HEK293 (cell line): Measurements from ENCODE around the gene MSI2.

Experiments used
- CTCF ChIA-PET: fragments of 350-600 bp; formaldehyde crosslinking; extraction: SDS; loops from one replicate; lab custom pipeline; 2021; ENCODE audit warnings: antibody characterized with exemption; lab: Yijun Ruan, JAX
- POLR2A ChIA-PET: fragments of 300-600 bp; formaldehyde crosslinking; extraction: SDS; loops from one replicate; lab custom pipeline; 2020; ENCODE audit warnings: antibody characterized with exemption, inconsistent platforms; lab: Yijun Ruan, JAX
- H3K27ac ChIP-seq: fragments of 200-500 bp; sonication (Bioruptor generic); 2 replicates; pipeline ENCODE4 v1.5.1; 2014; ENCODE audit warnings: low read depth, low read length, control low read depth, inconsistent platforms; ENCODE audit errors: extremely low read depth
- H3K36me3 ChIP-seq, 2 experiments: fragments of 200-500 bp in 1 of 2; sonication (Bioruptor generic) in 1 of 2; 1 replicate in 1 of 2; 2 replicates in 1 of 2; pipeline ENCODE4 v1.5.1; 2014 to 2017; ENCODE audit warnings: inconsistent platforms in 2 of 2, low read length in 2 of 2; ENCODE audit not compliant: control insufficient read depth in 2 of 2, insufficient read depth in 1 of 2
- H3K4me1 ChIP-seq: fragments of 200-500 bp; sonication (Bioruptor generic); 2 replicates; pipeline ENCODE4 v1.5.1; 2014; ENCODE audit warnings: mild to moderate bottlenecking, low read length, inconsistent platforms; ENCODE audit not compliant: control insufficient read depth, insufficient read depth
- H3K4me3 ChIP-seq: 2 replicates; pipeline ENCODE4 v1.5.1; 2011; ENCODE audit warnings: low read depth, mild to moderate bottlenecking, control low read depth, low read length, moderate library complexity
- H3K9me3 ChIP-seq: fragments of 200-500 bp; sonication (Bioruptor generic); 2 replicates; pipeline ENCODE4 v1.5.1; 2014; ENCODE audit warnings: low read depth, low read length, inconsistent platforms; ENCODE audit not compliant: control insufficient read depth, insufficient read depth
- ATF2 ChIP-seq: fragments of 450-650 bp; formaldehyde crosslinking; IDR thresholded peaks from 2 replicates; pipeline ENCODE4 v1.5.1; 2016; ENCODE audit warnings: missing biosample characterization, missing genetic modification characterization, low read depth
- BCL11A ChIP-seq: fragments of 450-650 bp; formaldehyde crosslinking; IDR thresholded peaks from 2 replicates; pipeline ENCODE4 v1.5.1; 2016; ENCODE audit warnings: low read depth, missing biosample characterization, missing genetic modification characterization
- EGR2 ChIP-seq: fragments of 450-650 bp; formaldehyde crosslinking; IDR thresholded peaks from 2 replicates; pipeline ENCODE4 v1.5.1; 2016; ENCODE audit warnings: low read depth, missing biosample characterization, missing genetic modification characterization
- ZBTB1 ChIP-seq: fragments of 450-650 bp; formaldehyde crosslinking; IDR thresholded peaks from 2 replicates; pipeline ENCODE4 v1.5.1; 2016; ENCODE audit warnings: missing biosample characterization, missing genetic modification characterization
- ZBTB17 ChIP-seq: fragments of 450-650 bp; formaldehyde crosslinking; IDR thresholded peaks from 2 replicates; pipeline ENCODE4 v1.5.1; 2016; ENCODE audit warnings: missing biosample characterization, missing genetic modification characterization
- ZBTB44 ChIP-seq: fragments of 450-650 bp; IDR thresholded peaks from 2 replicates; pipeline ENCODE4 v1.5.1; 2018; ENCODE audit warnings: missing biosample characterization, mild to moderate bottlenecking, missing genetic modification characterization
- ZBTB49 ChIP-seq: fragments of 450-650 bp; formaldehyde crosslinking; IDR thresholded peaks from 2 replicates; pipeline ENCODE4 v1.5.1; 2016; ENCODE audit warnings: missing biosample characterization, missing genetic modification characterization, low read depth
- ZBTB7A ChIP-seq: fragments of 450-650 bp; formaldehyde crosslinking; IDR thresholded peaks from 2 replicates; pipeline ENCODE4 v1.5.1; 2016; ENCODE audit warnings: low read depth, missing biosample characterization, missing genetic modification characterization
- ZNF140 ChIP-seq: fragments of 450-650 bp; formaldehyde crosslinking; IDR thresholded peaks from 2 replicates; pipeline ENCODE4 v1.5.1; 2016; ENCODE audit warnings: missing biosample characterization, missing genetic modification characterization
- ZNF19 ChIP-seq: fragments of 450-650 bp; formaldehyde crosslinking; IDR thresholded peaks from 2 replicates; pipeline ENCODE4; 2016; ENCODE audit warnings: missing biosample characterization, missing genetic modification characterization, low read depth
- ZNF292 ChIP-seq: fragments of 450-650 bp; formaldehyde crosslinking; IDR thresholded peaks from 2 replicates; pipeline ENCODE4 v1.5.1; 2016; ENCODE audit warnings: low read depth, missing biosample characterization, missing genetic modification characterization, borderline replicate concordance
- ZNF311 ChIP-seq: fragments of 450-650 bp; formaldehyde crosslinking; IDR thresholded peaks from 2 replicates; pipeline ENCODE4 v1.5.1; 2017; ENCODE audit warnings: missing biosample characterization, missing genetic modification characterization, borderline replicate concordance
- ZNF423 ChIP-seq: fragments of 450-650 bp; formaldehyde crosslinking; IDR thresholded peaks from 2 replicates; pipeline ENCODE4 v1.5.1; 2016; ENCODE audit warnings: missing biosample characterization, missing genetic modification characterization
- ZNF521 ChIP-seq: fragments of 450-650 bp; formaldehyde crosslinking; IDR thresholded peaks from 2 replicates; pipeline ENCODE4 v1.5.1; 2017; ENCODE audit warnings: missing biosample characterization, mild to moderate bottlenecking, missing genetic modification characterization
- ZNF660 ChIP-seq: fragments of 450-650 bp; IDR thresholded peaks from 2 replicates; pipeline ENCODE4 v1.5.1; 2018; ENCODE audit warnings: missing biosample characterization, mild to moderate bottlenecking, missing genetic modification characterization
- ZNF670 ChIP-seq: fragments of 450-650 bp; formaldehyde crosslinking; IDR thresholded peaks from 2 replicates; pipeline ENCODE4 v1.5.1; 2016; ENCODE audit warnings: missing biosample characterization, missing genetic modification characterization, low read depth
- ZNF701 ChIP-seq: fragments of 450-650 bp; formaldehyde crosslinking; IDR thresholded peaks from 2 replicates; pipeline ENCODE4 v1.5.1; 2016; ENCODE audit warnings: missing biosample characterization, missing genetic modification characterization
- ZNF747 ChIP-seq: fragments of 450-650 bp; formaldehyde crosslinking; IDR thresholded peaks from 2 replicates; pipeline ENCODE4 v1.5.1; 2016; ENCODE audit warnings: missing biosample characterization, missing genetic modification characterization
- ZNF830 ChIP-seq: fragments of 450-650 bp; IDR thresholded peaks from 2 replicates; pipeline ENCODE4 v1.5.0; 2018; ENCODE audit warnings: missing biosample characterization, missing genetic modification characterization, low read depth, mild to moderate bottlenecking, moderate library complexity
- ZSCAN23 ChIP-seq: fragments of 450-650 bp; formaldehyde crosslinking; IDR thresholded peaks from 2 replicates; pipeline ENCODE4 v1.5.1; 2016; ENCODE audit warnings: missing biosample characterization, missing genetic modification characterization

The MSI2 gene

GRCh38 chr17:57504208-57504607 is 247.9 kb downstream of the MSI2 start (continued):
- TF ChIP-seq ATF2 (no peak), ZNF311 (tag by site-specific recombination) (no peak), ZNF19 (tag by site-specific recombination) (no peak), ZBTB7A (no peak)

- peaks cover 15% of the 10 kb centered on the region for H3K4me1 ChIP-seq
- peak overlapping the region; percentile 10; the same call in 1 of the 2 replicates for H3K27ac ChIP-seq
- no peaks in the 10 kb centered on the region; a peak in 1 of 3 replicates for H3K36me3 ChIP-seq
- CTCF ChIA-PET, result interaction anchor here (0.6 to 0.7 kb wide), 2 partner anchors 17 to 77 kb away, joined by 3 to 6 read pairs; no protein-coding TSS in a partner anchor
- H3K4me3 ChIP-seq, result no peak overlapping the region
- TF ChIP-seq ZNF423 (tag by site-specific recombination) (no peak), ZNF521 (tag by site-specific recombination) (no peak), ZNF292 (no peak), EGR2 (peak; percentile 62; the same call in 1 of the 2 replicates), ZBTB49 (tag by site-specific recombination) (0 out of 2 replicates have a peak, but pooled peaks have one; percentile 57), ZBTB44 (tag by site-specific recombination) (peak; percentile 43; the same call in 1 of the 2 replicates), ZBTB17 (0 out of 2 replicates have a peak, but pooled peaks have one; percentile 21)
- H3K9me3 ChIP-seq, result no peaks in the 10 kb centered on the region
- POLR2A ChIA-PET, result no interaction called here
Measured at GRCh38 chr17:57505841-57506773, 249.8 kb downstream of the MSI2 start.

GRCh38 chr17:57506774-57507127 is 250.4 kb downstream of the MSI2 start:
- Histone ChIP-seq H3K4me1 (peaks cover 15% of the 10 kb centered on the region), H3K4me3 (no peak overlapping the region), H3K9me3 (no peaks in the 10 kb centered on the region), H3K27ac (peak overlapping the region; percentile 10; the same call in 1 of the 2 replicates), H3K36me3 (no peaks in the 10 kb centered on the region; a peak in 1 of 3 replicates)
- no peak for TF ChIP-seq ZNF747 (tag by site-specific recombination)
- no peak for TF ChIP-seq BCL11A (tag by site-specific recombination)
- no peak for TF ChIP-seq ZNF670
- no peak for TF ChIP-seq ZNF140 (tag by site-specific recombination)
- TF ChIP-seq ZNF701 (tag by site-specific recombination), result no peak
- no peak for TF ChIP-seq ZSCAN23
- no peak for TF ChIP-seq ZNF660 (tag by site-specific recombination)
- no peak for TF ChIP-seq ZBTB1 (tag by site-specific recombination)
- TF ChIP-seq ZNF830, result no peak
- POLR2A ChIA-PET, result no interaction called here
- CTCF ChIA-PET, result interaction anchor here (0.6 to 0.7 kb wide), 2 partner anchors 17 to 77 kb away, joined by 3 to 6 read pairs; no protein-coding TSS in a partner anchor
